Hippocampal formation (tissue), 2 donors: ENCODE data around the gene CETN1.

Experiments used
- DNase-seq, 2 donors: peaks; one replicate each; lab custom pipeline; 2025; lab: John Stamatoyannopoulos, UW

CETN1 gene

GRCh38 chr18:576924-577323 is 3.3 kb upstream of the CETN1 start:
- DNase-seq: no peak

GRCh38 chr18:577643-578375 is 2.4 kb upstream of the CETN1 start:
- no peak for DNase-seq

DNA sequence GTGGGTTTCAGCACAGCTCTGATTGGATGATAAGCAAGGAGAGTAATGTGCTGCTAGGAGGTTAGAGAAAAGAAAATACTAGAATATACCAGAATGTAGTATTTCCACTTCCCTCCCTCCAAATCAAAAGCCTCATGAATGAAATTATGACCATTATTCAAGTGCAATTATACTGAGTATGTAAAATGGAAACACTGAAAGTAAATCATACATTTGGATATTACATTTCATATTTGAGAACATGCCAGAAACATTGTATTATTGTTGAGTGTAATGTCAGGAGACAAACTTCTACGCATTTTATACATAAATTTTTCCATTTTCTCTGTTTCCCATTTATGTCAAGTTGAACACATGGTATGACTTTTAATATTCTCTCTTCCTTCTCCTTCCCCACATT is 942 bp upstream of the CETN1 start:
- no peak for DNase-seq

DNA sequence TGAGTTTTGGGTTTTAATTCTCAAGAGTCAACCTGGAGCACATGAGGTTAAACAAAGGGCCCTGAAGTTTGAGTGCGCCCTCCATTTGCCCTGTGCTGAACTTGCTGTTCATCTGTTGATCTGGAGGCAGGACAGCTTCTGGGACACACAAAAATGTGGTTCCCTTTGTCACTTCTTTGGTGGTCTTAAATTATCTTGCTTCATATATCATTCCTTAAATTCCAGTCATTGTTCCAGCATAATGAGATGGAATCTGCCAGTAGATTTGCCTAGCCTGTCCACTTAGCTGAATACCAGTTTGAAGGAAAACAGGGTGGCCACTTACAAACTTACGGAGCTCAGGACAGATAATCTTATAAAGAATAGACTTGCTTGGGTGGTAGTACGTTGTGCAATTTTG is 916 bp downstream of the CETN1 start:
- no peak for DNase-seq

DNA sequence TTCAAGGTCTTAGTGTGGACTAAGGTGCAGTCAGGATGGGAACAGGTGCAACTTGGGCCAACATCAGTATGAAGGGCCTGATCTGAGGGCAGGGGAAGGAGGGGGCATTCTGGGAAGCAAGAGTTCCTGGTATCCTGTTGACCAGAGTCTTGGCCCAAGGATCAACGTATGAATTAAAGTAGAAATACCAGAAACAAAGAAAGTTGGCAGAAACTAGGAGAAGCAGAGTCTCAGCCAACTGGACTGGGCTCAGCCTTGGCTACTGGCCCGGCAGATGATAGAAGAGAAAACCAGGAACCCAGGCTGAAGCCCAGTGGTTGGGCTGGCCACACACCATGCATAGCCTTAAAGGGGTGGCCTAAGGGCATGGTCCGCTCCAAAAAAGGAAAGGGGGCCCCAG is 2.3 kb downstream of the CETN1 start:
- DNase-seq: peak in 1 of 2 donors; percentile 15

GRCh38 chr18:595068-595467 is 14.9 kb downstream of the CETN1 start:
- no peak for DNase-seq

DNA sequence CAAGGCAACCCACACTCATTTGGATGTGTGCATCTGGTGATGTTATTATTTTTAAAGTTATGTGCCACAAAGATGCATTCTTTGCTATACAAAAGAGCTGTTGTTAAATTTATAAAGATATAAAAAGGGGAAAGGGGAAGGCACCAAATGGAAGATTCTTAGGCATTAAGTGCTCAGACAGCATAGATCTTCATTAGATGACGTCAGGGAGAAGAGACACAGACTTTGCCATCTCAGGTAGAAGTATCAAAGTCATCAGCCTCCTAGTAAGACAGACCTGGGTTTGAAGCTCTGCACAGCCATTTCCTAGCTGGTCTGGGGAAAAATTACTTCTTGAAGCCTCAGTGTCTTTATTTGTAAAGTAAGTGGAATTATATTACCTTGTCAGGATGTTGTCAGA is 15.4 kb downstream of the CETN1 start:
- no peak for DNase-seq

DNA sequence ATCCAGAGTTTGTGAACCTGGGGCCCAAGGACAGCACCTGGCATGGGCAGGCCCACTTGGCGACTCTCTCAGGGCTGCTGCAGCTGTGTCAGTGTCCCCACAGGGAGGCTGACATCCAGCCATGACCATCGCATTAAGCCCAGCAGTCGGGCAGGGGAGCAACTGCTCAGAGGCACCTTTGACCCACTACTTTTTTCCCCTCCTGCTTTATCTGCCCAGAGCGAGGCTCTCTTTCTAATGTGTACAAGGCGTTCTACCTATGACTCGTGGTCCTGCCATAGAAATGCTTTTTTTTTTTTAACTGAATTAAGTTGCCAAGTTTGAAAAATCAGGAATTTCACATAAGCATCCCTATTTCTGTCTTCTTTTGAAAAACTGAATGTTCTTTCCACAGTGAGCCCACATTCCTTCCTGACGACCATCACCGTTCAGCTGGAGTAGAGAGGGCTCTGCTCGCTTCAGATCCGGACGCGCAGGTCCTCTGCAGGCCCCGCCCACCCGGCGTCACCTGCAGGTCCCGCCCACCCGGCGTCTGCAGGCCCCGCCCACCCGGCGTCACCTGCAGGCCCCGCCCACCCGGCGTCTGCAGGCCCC is 16.2 kb downstream of the CETN1 start:
- DNase-seq: no peak

DNA sequence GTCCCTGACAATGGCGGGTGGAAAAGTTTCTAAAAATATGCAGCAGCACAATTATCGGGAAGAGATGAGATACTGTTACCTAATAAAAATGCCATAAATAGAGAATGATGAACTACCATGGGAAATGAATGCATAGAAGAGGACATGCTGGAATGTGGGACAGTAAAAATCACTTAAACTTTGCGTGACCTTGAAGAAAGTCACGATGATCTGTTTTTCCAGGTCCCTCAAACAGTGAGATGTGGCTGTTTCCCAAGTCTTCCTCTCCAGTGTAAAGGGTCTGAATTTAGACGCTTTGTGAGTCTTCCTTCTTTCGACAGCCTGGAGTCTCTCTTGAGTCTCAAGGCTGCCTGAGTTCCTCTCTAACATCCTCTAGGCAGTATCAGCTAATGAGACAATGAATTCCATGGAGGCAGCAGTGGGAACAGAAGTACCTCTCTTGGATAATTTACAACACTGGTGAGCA is 18.0 kb downstream of the CETN1 start:
- no peak for DNase-seq

DNA sequence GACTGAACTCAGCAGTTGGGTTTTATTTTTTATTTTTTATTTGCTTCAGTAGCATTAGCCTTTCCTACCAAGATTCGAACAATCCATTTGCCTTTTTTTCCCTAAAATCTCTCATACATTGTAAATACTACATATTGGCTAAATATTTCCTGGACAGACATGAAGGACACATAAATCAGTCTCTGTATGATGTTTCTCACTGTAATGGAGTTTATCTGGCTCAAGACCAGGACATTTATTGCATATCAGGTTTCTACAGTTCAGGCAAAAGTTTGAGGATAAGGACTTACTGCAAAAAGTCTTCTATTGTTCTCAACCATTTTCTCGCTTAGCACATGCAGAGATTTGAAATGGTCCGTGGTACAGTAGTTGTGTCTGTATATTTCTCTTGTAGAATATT is 19.9 kb downstream of the CETN1 start:
- DNase-seq: no peak

GRCh38 chr18:604771-605170 is 24.6 kb downstream of the CETN1 start:
- DNase-seq: no peak

- DNase-seq: no peak
Measured at GRCh38 chr18:607930-608329, 27.8 kb downstream of the CETN1 start.

DNA sequence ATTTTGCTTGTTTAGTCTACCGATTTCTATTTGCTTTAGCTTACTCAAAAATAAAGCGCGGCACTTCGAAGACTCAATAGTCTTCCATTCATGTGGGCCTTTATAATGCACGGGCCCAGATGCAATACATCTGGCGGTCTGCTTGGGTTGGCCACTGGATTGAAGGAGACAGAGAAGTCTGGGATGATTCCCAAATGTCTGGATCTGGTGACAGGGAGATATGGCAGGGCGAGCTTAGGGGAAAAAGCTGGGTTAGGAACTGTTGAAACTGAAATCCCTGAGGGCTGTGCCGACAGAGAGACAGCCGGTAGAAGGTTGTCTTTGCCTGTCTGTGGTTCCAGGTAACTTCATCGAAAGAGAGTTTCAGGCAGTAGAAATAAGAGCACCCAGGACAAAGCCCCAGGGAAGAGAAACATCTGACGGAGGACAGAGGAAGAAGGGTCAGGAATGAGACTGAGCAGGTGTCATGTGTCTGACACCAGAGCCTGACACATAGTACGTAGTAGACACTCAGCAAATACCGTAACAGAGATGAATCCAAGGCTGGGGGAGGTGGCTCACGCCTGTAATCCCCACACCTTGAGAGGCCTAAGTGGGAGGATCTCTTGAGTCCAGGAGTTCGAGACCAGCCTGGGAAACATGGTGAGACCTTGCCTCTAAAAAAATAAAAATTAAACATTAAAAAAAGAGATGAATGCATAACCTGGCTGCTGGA is 30.2 kb downstream of the CETN1 start:
- no peak for DNase-seq

- DNase-seq: no peak
Measured at GRCh38 chr18:612156-612555, 32.0 kb downstream of the CETN1 start.

DNA sequence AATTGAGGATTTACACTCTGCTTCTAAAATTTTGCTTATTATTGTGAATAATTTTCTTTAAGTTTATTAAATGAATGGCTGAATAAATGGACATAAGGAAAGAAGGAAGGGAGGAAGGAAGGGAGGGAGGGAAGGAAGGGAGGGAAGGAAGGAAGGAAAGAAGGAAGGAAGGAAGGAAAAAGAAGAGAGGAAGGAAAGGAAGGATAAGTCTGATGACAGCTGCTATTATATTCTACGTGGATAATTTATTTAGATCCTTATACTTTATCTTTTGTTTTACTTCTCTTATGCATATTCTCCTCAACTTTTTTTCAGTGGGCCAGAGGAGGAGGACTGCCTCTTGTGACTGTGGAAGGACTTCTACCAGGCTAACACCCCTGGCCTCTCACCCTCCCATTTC is 34.0 kb downstream of the CETN1 start:
- no peak for DNase-seq

- DNase-seq: no peak
Measured at GRCh38 chr18:615092-615521, 34.9 kb downstream of the CETN1 start.

DNA sequence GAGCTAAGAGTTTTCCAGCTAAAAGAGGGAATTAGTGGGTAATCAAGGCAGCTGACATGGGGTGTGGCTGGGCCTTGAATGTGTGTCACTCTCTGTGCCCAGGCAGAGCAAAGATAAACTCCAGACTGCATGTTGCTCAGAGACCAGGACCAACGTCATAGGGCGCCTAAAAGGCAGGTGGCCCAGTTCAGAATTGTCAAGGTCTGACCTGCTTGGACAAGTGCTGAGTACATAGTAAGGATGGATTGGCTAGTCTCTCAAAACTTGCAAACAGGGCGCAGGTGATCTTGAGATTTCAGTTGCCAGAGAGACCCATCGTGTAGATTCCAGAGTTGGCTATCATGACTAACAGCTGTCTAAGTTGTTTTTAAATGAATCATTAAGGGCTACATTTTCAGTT is 35.6 kb downstream of the CETN1 start:
- no peak for DNase-seq

GRCh38 chr18:616380-616995 is 36.3 kb downstream of the CETN1 start:
- DNase-seq: peak in 1 of 2 donors; percentile 62

DNA sequence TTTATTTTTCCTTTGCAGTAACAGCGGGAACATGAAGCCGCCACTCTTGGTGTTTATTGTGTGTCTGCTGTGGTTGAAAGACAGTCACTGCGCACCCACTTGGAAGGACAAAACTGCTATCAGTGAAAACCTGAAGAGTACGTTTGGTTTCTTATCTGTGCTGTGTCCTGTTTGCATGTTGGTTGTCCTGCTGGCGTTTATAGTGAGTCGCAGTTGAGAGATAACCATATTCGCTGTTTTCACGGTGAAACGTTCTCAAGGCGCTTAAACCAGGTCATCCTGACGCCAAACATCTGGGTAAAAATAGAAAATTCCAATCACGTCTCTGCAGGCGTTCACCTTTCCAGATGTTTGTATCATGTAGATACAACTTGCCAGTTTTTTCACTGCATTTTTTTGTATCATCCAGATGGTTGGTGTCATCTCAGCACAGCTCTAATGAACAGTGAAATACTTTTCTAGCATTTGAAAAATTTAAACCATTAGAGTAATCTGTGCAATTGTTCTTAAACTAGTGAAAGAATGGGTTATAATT is 37.9 kb downstream of the CETN1 start:
- no peak for DNase-seq

GRCh38 chr18:618618-619017 is 38.4 kb downstream of the CETN1 start:
- no peak for DNase-seq

DNA sequence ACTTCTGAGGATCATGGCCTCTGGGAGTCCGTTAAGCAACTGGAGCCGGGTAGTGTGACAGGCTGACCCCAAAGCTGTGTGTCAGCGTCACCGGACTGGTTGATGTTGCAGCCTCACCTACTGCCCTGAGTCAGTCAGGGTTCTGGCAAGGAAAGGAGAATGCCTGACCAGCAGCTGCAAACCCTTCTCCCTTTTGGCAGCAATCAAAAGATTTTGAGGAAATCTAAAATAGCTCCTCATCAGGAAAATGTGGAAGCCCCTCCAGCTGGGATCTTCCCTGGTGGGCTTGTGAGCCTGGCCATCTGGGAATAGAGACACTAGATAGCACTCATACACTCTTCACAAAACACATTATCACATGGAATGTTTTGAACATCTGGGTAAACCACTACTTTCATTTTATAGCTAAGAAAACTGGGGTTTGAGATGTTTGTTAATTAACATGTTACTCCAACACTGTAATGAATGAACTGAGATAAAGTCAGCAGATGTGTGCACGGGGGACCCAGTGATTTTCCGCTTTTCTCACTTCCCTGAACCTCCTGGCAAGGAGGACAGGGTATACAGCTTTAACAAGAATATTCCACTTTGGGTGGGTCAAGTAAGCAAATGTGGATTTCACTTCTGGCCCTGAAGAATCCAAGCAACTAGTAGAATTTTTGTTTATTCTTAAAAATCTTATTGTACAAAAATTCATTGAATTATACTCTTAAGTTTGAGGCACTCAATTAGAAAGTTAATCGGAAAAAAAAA is 41.3 kb downstream of the CETN1 start:
- no peak for DNase-seq

- no peak for DNase-seq
Measured at GRCh38 chr18:622289-622688, 42.1 kb downstream of the CETN1 start.
